DMS153 treated with DMSO at 0.1 percent for 48 hours (cell line): ENCODE data around the gene SCTR.

ENCODE experiments used
- DNase-seq: peaks from one replicate; lab custom pipeline; 2025; ENCODE audit not compliant: unreplicated experiment; lab: John Stamatoyannopoulos, UW

SCTR gene

GRCh38 chr2:119523383-119523951 is 816 bp downstream of the SCTR start:
- no peak for DNase-seq

- DNase-seq: no peak
Measured at GRCh38 chr2:119522671-119523070, 1.6 kb downstream of the SCTR start.

GRCh38 chr2:119521433-119522050 is 2.7 kb downstream of the SCTR start:
- DNase-seq: no peak

GRCh38 chr2:119520696-119521432 is 3.4 kb downstream of the SCTR start:
- no peak for DNase-seq

- no peak for DNase-seq
Measured at GRCh38 chr2:119519057-119519408, 5.2 kb downstream of the SCTR start.

- no peak for DNase-seq
Measured at GRCh38 chr2:119518401-119519056, 5.8 kb downstream of the SCTR start.

- peak; percentile 0 for DNase-seq
Measured at GRCh38 chr2:119517433-119517832, 6.8 kb downstream of the SCTR start.

- DNase-seq: no peak
Measured at GRCh38 chr2:119516121-119516520, 8.2 kb downstream of the SCTR start.

- no peak for DNase-seq
Measured at GRCh38 chr2:119513832-119514231, 10.5 kb downstream of the SCTR start.

GRCh38 chr2:119512946-119513345 is 11.3 kb downstream of the SCTR start:
- no peak for DNase-seq

- DNase-seq: no peak
Measured at GRCh38 chr2:119511989-119512388, 12.3 kb downstream of the SCTR start.

GRCh38 chr2:119508756-119509155 is 15.5 kb downstream of the SCTR start:
- no peak for DNase-seq

- no peak for DNase-seq
Measured at GRCh38 chr2:119496682-119497081, 27.6 kb downstream of the SCTR start.

GRCh38 chr2:119495948-119496347 is 28.3 kb downstream of the SCTR start:
- no peak for DNase-seq

- DNase-seq: no peak
Measured at GRCh38 chr2:119494163-119494790, 30.0 kb downstream of the SCTR start.

- no peak for DNase-seq
Measured at GRCh38 chr2:119491776-119492525, 32.3 kb downstream of the SCTR start.

- DNase-seq: no peak
Measured at GRCh38 chr2:119490653-119491195, 33.6 kb downstream of the SCTR start.

GRCh38 chr2:119490106-119490505 is 34.2 kb downstream of the SCTR start:
- no peak for DNase-seq

- no peak for DNase-seq
Measured at GRCh38 chr2:119489232-119489952, 34.9 kb downstream of the SCTR start.
